Measurements from ENCODE around the gene CATSPERZ. TPM values are rescaled to one million over a fixed set of nuclear protein-coding genes. Genes with fewer than 3 reads are reported as not detected.
"Not testable (repeated sequence)": the region's sequence is repeated elsewhere in the genome, so short reads cannot be mapped to it uniquely, and the experiment has no call there.

Gene CATSPERZ
- total and polyA plus RNA-seq, 2 of the 8 experiments (the other 6 are each of a cell fraction or from before 2014, with no cell fraction given): 0.77 TPM; not detected in 1

DNA sequence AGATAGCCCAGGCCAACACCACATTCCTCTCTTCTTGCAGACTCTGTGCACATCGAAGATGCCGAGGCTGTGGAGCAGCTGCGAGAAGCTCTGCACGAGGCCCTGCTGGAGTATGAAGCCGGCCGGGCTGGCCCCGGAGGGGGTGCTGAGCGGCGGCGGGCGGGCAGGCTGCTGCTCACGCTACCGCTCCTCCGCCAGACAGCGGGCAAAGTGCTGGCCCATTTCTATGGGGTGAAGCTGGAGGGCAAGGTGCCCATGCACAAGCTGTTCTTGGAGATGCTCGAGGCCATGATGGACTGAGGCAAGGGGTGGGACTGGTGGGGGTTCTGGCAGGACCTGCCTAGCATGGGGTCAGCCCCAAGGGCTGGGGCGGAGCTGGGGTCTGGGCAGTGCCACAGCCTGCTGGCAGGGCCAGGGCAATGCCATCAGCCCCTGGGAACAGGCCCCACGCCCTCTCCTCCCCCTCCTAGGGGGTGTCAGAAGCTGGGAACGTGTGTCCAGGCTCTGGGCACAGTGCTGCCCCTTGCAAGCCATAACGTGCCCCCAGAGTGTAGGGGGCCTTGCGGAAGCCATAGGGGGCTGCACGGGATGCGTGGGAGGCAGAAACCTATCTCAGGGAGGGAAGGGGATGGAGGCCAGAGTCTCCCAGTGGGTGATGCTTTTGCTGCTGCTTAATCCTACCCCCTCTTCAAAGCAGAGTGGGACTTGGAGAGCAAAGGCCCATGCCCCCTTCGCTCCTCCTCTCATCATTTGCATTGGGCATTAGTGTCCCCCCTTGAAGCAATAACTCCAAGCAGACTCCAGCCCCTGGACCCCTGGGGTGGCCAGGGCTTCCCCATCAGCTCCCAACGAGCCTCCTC is 15.7 kb downstream of the CATSPERZ start:
- not testable (repeated sequence) for H3K9ac ChIP-seq (replicated peaks in 1 of 4; ENCODE audit: extremely low read depth in 1 of 4, low read depth in 3 of 4, low read length in 3 of 4); H3K23ac ChIP-seq (ENCODE audit: insufficient read length); H3K4me1 ChIP-seq (replicated peaks in 1 of 4; ENCODE audit: control insufficient read depth in 3 of 4, insufficient read depth in 4 of 4, low read length in 3 of 4); H2BK5ac ChIP-seq (ENCODE audit: low read depth, low read length); H2BK15ac ChIP-seq (ENCODE audit: low read length); DNase-seq (ENCODE audit: low read depth in 1 of 2, low spot score in 2 of 2); H3K4ac ChIP-seq (replicated peaks; ENCODE audit: insufficient read length, low read depth, low read length); H4K91ac ChIP-seq (replicated peaks; ENCODE audit: insufficient read length, low read length); H3K27ac ChIP-seq (ENCODE audit: low read depth, low read length); H2BK120ac ChIP-seq (replicated peaks; ENCODE audit: low read depth, low read length); H2AFZ ChIP-seq (ENCODE audit: low read length); H3K9me3 ChIP-seq (ENCODE audit: insufficient read depth in 2 of 2, low read depth in 1 of 2, low read length in 1 of 2); H4K5ac ChIP-seq (ENCODE audit: insufficient read length, low read depth, low read length); H3K18ac ChIP-seq (ENCODE audit: extremely low read depth, low read length); H3K14ac ChIP-seq (ENCODE audit: insufficient read length); H2AK5ac ChIP-seq (ENCODE audit: low read depth, low read length); H2BK20ac ChIP-seq (ENCODE audit: low read length); H4K8ac ChIP-seq (ENCODE audit: extremely low read depth, insufficient read depth, low read length); H2BK12ac ChIP-seq (ENCODE audit: low read depth, low read length); H4K20me1 ChIP-seq (replicated peaks in 1 of 2; ENCODE audit: control insufficient read depth in 1 of 2, insufficient read depth in 2 of 2, low read length in 2 of 2); H3K79me1 ChIP-seq (ENCODE audit: low read depth, low read length); FAIRE-seq; H3K27me3 ChIP-seq (replicated peaks in 1 of 4; ENCODE audit: control insufficient read depth in 3 of 4, extremely low read depth in 1 of 4, insufficient read depth in 3 of 4, low read length in 3 of 4); H3K23me2 ChIP-seq (ENCODE audit: low read depth, low read length); H3K56ac ChIP-seq (replicated peaks; ENCODE audit: insufficient read length, low read depth, low read length)
- ChIA-PET POLR2A (ENCODE audit: partially characterized antibody) (interaction anchor here (1.5 to 6.6 kb wide), 13 partner anchors 8 to 249 kb away, joined by 3 to 61 read pairs (median 11); partner anchors contain the start of genes ESRRA, NUDT22, STIP1 and TRPT1), CTCF (ENCODE audit: partially characterized antibody) (interaction anchor here (1.2 to 20.8 kb wide), 5 partner anchors 15 to 332 kb away, joined by 3 to 614 read pairs (median 6); partner anchors contain the start of genes BAD, CATSPERZ and CCDC88B)
- Histone ChIP-seq H3K4me2 (ENCODE audit: insufficient read depth in 1 of 2, low read depth in 2 of 2, low read length in 2 of 2) (peak overlapping the region; percentile 60 to 75), H3K36me3 (ENCODE audit: control insufficient read depth in 2 of 4, insufficient read depth in 4 of 4, low read length in 3 of 4) (peaks cover under 1 to 18% (median 13%) of the 10 kb centered on the region in 4 experiments; a peak in 7 of 8 replicates), H3K4me3 (ENCODE audit: extremely low read depth in 1 of 4, insufficient read depth in 2 of 4, low read depth in 3 of 4, low read length in 4 of 4) (peak overlapping the region in 2 of 4 experiments; percentile 76 to 78; a peak in 4 of 8 replicates), H3K79me2 (ENCODE audit: control insufficient read depth in 1 of 2, insufficient read depth in 2 of 2, low read length in 2 of 2) (peaks cover 0 to 20% of the 10 kb centered on the region in 2 experiments; a peak in 2 of 4 replicates)
- peak in 1 of 2 experiments; percentile 21; a peak in 1 of 3 replicates for TF ChIP-seq POLR2A (IDR thresholded peaks at IDR 0.05; ENCODE audit: control extremely low read depth in 1 of 2, low read depth in 2 of 2, low read length in 2 of 2)
- WGBS, 2 experiments (ENCODE audit: extremely low coverage in 1 of 2, insufficient coverage in 1 of 2, insufficient read length in 1 of 2, insufficient replicate concordance in 2 of 2, low coverage in 1 of 2, low lambda C conversion rate in 2 of 2, missing lambda C conversion rate in 1 of 2): 85% methylated on average over 23 of the region's 25 CpGs; no CpG with 5 or more reads in 1 of the 2 experiments
